SK-MEL-5 (cell line): Measurements from ENCODE around the gene VAMP8. TPM values are rescaled to one million over a fixed set of nuclear protein-coding genes. Genes with fewer than 3 reads are reported as not detected.
A peak's percentile ranks its signal among the peaks of the same experiment; 100 is the strongest.
"Not testable (repeated sequence)": the region's sequence is repeated elsewhere in the genome, so short reads cannot be mapped to it uniquely, and the experiment has no call there.

Experiments
- DNase-seq: peaks from one replicate; pipeline ENCODE4 v3.0.0-alpha.2; 2016; ENCODE audit warnings: low read depth, low spot score
- in situ Hi-C: cut with HindIII; loops from 2 replicates; pipeline ENCODE4 v1.10.0; 2016; ENCODE audit warnings: low sequenced_read_pairs, high pct_unique_total_duplicates, low pct_unique_long_range_greater_than_20kb
- polyA plus RNA-seq, 2 experiments: library from polyadenylated mRNA; depleted of rRNA; stranded (reverse); fragments of >200 nt; gene quantifications; 2 replicates each; pipeline ENCODE4 v1.2.3, GENCODE V29; 2015
- total RNA-seq: library from RNA; depleted of rRNA; stranded (reverse); fragments of >200 nt; shearing (Covaris generic); gene quantifications from 2 replicates; pipeline ENCODE4 v1.2.3, GENCODE V29; 2014; rRNA removed

VAMP8 gene
- 48.2 and 51.9 TPM in 2 replicates for total RNA-seq
- polyA plus RNA-seq (2015; cell fraction: cytosol; rRNA removed) = 51.1 and 75.2 TPM in 2 replicates
- polyA plus RNA-seq (2015; cell fraction: nucleus; rRNA removed) = 2.0 and 17.0 TPM in 2 replicates

DNA sequence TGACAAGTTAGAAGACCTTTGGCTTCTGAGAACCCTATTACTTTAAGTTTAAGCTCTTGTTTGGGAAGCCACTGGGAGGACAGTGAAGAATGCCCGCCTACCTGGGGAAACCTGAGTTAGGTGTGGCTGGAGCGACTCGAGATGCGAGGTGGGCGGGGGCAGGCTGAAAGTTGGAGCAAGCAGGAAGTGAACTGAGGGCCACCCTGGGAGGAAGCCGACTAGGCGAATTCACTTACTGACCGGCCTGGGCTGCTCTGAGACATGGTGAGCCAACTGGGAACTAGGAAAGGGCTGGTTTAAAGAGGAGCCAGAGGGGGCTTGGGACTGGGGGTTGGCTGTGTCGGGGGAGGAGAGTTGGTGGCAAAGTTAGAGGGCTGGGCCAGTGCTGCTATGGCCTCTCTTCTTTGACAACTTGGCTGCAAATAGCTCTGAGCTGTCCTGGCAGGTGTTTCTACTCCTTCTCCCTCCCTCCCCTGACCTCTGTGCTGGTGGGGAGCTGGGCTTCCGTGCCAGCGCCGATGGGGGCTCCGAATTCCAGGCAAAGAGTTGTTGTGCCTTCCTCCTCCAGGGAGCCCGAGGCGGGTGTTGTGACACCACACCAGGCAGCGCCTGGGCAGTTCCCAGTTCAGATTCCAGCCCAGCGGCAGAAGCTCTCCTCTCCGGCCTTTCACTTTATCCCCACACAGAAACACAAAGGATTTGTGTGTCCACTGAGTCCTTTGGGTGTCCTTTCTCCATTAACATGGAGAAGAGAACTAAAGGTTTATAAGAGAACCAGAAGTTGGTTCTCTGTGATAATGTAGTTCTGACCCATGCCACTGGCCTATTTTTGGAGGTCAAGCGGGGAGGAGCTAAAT is at the start of gene VAMP8:
Gene VAMP8 (plus strand): TSS at position 201 of the 857 bp plus-strand sequence. CDS start 61 bp downstream, at position 262.
- peak; percentile 56 for DNase-seq
- in situ Hi-C loops = no loop called here

DNA sequence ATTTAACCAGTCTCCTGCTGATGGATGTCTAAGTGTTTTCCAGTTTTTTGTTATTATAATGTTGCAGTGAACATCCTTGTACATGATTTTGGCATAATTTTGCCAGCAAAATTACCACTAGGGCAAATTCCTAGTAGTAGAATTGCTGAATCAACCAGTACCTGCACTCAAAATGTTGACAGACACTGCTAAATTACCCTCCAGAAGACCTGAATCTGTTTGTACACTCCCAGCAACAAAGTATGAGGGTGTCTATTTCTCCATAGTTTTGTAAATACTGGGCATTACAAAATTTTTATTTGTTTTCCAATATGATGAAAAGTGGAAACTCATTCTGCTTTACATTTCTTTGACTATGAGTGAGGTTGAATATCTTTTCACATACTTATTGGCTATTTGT is 49.6 kb upstream of the VAMP8 start:
- in situ Hi-C loops = no loop called here
- no peak for DNase-seq

DNA sequence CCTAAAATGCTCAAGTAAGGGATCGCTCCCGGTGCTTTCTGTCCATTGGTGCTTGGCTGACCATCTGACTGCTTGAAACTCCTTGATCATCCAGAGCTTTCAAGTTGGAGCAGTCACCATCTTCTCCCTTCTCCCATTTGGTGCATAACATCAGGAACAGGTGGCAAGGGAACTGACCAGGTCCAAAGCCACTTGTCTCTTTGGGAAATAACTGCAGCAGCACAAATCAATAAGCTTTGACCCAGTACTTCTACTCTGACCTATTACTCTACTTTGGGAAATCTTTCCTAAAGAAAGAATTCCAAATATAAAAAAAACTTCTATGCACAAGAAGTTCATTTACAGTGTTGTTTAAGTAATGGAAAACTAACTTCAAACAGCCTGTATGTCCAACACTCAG is 49.0 kb upstream of the VAMP8 start:
- DNase-seq = no peak
- in situ Hi-C loops = no loop called here

DNA sequence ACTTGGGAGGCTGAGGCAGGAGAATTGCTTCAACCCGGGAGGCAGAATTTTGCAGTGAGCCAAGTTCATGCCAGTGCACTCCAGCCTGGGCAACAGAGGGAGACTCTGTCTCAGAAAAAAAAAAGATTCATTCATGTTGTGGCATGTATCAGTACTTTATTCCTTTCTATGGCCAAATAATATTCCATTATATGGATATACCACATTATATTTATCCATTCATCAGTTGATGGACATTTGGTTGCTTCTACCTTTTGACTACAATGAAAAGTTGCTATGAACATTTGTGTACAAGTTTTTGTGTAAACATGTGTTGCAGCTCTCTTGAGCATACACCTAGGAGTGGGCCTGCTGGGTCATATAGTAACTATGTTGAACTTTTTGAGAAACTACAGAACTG is 47.6 kb upstream of the VAMP8 start:
- no peak for DNase-seq
- in situ Hi-C loops = no loop called here

DNA sequence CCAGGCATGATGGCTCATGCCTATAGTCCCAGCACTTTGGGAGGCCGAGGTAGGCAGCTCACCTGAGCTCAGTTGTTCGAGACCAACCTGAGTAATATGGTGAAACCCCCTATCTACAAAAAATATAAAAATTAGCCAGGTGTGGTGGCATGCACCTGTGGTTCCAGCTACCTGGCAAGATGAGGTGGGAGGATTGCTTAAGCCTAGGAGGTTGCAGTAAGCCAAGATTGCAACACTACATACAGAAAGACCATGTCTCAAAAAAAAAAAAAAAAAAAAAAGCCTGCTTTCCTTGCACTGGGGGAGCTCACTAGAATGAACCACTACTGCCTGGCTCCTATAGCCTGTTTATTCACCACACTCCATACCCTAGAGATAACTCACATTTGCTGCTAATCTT is 45.8 kb upstream of the VAMP8 start:
- in situ Hi-C loops = no loop called here
- no peak for DNase-seq

DNA sequence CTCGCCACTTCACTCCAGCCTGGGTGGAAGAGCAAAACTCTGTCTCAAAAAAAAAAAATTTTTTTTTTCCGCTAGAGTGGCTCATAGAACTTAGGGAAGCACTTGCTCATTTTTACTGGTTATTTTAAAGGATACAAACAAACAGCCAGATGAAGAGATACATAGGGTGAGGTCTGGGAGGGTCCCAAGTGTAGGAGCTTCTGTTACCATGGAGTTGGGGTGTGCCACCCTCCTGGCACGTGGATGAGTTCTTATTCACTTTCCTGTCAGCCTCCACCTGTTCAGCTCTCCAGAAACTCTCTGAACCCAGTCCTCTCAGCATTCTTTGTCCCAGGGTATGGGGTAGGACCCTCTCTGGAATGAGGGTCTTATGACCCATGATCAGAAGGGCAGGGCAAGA is 43.3 kb upstream of the VAMP8 start:
- no peak for DNase-seq
- in situ Hi-C loops = no loop called here

DNA sequence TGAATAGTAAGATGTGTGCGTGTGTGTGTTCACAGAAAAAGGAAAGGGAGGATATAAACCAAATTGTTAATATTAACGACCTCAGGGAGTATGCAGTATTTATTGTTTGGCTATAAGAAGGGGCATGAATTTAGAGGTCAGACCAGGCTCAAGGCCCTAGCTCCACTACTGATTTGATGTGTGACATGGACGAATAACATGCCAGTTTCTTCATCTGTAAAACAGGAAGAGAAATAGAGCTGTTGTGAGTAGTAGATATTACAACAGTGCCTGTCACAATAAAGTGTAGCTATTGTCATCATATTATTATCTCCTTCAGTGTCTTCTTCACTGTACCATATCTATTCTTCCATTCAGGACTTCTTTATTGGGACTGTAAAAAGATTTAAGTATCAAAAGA is 42.5 kb upstream of the VAMP8 start:
- in situ Hi-C loops = no loop called here
- DNase-seq = no peak

DNA sequence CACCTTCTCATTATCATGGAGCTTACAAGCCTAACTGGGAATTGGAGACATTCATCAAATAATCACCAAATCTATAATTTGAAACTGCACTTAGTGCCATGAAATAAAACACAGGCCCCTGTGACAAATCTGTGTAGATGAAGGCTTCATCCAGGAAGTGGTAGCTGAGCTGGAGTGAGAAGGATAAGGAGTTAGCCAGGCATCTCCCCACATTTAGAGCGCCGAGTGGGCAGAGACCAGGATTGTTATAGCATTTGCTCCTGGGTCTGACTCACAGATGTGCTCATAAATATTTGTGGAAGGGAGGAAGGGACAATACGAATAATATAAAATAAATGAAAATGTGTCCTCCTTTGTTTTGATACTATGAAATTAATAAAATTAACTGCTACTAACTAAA is 40.9 kb upstream of the VAMP8 start:
- DNase-seq = no peak

DNA sequence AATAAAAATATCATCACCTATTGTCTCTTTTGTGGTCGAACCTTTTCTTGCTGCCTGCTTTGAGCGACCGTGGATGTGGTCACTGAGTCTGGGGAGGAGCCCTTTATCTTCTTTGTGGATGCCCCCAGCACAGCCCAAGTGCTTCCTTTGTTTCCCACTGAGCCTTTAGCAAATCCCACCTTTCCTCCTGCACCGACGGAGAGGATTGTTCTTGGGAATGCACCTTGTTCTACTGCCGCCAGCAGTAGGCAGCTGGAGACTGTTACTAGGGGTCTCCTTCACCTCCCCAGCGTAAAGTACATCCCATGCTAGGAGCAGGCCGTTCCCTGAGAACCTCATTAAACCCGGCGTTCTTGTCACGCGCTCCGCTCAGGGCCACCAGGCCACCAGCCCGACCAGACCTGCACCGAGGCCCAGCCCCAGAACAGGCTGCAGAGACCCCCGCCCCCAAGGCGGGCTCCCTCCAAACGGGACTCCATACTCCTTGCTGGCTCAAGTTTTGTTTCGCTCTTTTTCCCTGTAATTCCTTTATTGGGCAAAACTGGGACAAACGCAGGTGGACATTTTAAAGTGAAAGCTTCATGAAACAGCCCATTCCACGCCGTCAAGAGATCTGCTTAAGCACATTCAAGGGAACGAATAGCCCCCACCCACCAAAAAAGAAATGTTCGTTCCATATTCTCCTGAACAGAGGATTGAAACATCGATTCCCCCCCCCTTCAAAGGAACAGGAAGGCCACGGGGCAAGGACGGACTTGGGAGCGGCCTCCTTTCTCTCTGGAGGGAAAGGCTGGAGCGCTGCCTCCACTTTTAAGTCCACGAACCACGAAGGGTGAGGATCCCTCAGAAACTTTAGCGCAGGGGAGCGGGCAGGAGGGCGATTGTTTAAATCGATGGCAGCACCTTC is 39.5 kb upstream of the VAMP8 start:
- in situ Hi-C loops = no loop called here
- peak; percentile 61 for DNase-seq

More for the DNA sequence above, 40.9 kb upstream of the VAMP8 start:
- in situ Hi-C loops = no loop called here

DNA sequence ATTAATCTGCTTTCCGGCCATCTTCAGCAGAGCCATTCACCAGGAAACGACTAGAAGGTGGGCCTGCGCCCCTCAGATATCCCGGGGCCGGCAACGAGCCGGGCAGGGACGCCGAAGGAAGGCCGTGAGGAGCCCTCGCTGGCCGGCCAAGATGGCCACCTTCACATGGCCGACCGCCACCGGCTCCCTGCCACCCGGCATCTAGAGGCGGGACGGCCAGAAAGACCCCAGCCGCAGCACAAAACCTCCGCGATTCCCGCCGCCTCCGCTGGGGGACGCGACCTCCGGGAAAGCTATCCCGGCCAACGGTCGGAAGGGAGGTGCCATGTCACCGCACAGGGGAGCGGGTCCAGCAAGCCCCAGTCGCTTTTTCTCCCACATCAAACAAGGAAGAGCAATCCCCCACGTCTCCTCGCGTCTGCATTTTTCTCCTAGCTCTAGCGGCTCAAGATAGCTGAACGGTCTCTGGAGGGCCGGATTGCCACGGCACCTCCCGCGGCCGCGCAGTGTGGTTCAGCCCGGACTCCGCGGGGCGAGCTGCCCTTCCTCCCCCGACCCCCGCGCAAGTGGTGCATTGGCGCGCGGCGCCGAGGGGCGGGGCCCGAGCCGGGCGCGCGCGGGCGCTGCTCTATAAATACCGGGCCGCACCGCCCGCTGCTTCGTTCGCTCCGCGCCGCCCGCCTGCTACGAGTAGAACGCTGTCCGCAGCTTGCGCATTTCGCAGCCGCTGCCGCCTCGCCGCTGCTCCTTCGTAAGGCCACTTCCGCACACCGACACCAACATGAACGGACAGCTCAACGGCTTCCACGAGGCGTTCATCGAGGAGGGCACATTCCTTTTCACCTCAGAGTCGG is 38.7 kb upstream of the VAMP8 start, which contains the start of gene MAT2A:
Gene MAT2A (plus strand): TSS at position 662 of the 854 bp plus-strand sequence. CDS start 120 bp downstream, at position 782.
- in situ Hi-C loops = no loop called here
- peak; percentile 94 for DNase-seq

DNA sequence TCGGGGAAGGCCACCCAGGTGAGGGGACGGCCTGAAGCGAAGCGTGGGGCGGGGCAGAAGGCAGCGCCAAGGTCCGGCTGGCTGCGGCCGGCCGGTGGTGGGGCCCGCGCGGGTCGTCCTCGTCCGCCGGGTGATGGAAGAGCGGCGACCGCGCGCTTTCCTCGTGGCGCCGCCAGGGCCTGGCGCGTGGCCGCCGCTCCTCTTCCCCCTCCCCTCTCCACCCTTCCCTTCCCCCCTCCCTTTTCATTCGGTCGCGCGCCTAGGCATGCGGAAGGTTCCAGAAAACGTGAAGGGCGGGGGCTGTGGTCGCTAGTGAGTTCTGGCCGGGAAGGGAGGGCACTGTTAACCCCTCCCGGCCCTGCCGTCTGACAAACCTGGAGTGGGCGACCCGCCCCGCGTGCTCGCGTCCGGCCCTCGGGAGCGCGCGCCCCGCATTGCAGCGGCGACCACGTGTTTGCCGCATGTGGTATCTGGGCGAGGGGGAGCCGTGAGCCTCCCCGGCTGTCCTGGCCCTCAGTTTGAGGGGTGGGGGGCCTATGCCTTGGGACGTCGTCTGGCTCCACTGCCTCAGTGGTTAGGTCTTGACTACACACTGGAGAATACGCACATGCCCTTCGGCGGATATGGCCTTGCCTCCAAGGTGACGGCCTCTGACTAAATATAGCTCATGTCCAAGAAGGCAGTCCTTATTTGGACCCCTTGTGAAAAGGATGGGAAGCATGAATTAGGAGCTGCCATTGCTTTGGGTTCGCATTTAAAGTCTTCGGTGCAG is 37.8 kb upstream of the VAMP8 start:
- in situ Hi-C loops = no loop called here
- peak; percentile 88 for DNase-seq

DNA sequence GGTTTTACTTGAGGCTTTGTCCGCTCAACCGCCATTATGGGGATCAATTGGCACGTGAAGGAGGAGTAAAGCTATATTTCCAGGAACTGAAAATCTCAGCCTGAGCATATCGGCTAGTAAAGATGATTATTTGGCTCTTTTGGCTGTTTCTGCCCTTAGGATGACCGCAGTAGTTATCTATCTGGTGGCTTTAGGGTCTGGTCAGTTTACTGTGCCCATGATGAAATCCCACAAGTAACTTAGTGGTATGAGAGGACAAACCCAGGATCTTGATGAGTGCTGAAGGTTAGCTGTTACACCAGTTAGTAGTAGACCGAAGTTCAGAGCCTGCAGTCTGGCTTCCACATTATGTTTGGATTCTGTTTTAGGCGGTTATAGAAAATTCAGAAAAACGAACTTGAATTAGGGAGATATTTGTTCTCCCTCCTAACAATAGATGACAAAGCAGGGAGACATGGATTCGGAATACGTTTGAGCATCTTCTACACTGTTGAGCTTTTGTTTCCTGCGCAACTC is 37.2 kb upstream of the VAMP8 start:
- in situ Hi-C loops = no loop called here
- peak; percentile 50 for DNase-seq

DNA sequence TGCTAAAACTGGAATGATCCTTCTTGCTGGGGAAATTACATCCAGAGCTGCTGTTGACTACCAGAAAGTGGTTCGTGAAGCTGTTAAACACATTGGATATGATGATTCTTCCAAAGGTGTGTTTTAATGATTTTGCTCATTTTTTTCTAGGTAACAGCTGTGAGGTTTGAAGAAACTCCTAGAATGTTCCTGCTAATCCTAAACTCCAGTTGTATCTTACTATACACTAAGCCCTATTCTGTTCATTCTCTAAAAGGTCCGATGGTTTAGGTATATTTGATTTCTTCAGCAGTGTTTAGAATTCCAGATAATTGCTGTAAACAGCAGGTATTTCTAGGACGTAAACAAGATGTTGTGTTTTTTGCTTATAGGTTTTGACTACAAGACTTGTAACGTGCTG is 36.1 kb upstream of the VAMP8 start:
- in situ Hi-C loops = no loop called here
- DNase-seq = no peak

DNA sequence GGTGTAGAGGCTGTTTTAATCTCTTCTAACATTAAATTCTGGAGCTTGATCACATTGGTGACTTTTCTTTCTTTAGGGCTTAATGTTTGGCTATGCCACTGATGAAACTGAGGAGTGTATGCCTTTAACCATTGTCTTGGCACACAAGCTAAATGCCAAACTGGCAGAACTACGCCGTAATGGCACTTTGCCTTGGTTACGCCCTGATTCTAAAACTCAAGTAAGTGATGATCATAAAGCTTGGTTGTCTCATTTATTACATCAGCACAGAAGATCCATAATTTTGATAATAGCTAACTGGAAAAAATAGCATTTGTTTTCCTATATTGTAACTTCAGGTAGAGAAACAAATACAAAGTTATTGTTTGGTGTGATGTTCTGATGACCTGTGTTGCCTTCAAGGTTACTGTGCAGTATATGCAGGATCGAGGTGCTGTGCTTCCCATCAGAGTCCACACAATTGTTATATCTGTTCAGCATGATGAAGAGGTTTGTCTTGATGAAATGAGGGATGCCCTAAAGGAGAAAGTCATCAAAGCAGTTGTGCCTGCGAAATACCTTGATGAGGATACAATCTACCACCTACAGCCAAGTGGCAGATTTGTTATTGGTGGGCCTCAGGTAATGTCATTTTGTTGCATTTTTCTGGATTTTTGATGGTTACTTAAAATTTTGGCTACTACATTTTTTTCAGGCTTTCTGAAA is 35.5 kb upstream of the VAMP8 start:
- in situ Hi-C loops = no loop called here
- no peak for DNase-seq

DNA sequence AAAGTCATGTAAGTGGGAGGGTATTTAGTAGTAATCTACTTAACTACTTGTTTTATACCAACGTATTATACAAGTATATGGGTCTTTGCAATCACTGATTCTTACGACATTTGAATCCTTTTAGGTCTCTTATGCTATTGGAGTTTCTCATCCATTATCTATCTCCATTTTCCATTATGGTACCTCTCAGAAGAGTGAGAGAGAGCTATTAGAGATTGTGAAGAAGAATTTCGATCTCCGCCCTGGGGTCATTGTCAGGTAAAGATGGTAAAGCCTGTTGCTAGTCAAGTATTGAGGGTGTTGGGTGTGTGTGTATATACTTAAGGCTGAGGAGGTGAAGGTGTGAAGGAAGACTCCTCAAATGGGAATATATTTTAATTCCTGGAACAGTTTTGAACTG is 34.6 kb upstream of the VAMP8 start:
- in situ Hi-C loops = no loop called here
- no peak for DNase-seq

DNA sequence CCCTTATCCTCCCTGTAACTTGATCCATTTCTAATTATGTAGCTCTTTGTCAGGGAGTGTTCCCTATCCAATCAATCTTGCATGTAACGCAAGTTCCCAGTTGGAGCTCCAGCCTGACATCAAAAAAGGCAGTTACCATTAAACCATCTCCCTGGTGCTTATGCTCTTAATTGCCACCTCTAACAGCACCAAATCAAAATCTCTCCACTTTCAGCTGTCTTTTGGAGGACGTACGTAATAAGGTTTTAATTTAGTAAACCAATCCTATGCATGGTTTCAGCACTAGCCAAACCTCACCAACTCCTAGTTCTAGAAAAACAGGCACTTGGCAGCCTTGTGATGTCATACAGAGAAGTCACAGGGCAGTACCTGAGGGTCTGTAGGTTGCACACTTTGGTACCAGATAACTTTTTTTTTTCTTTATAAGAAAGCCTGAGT is 33.1 kb upstream of the VAMP8 start:
- in situ Hi-C loops, DNase-seq: not testable (repeated sequence)
